Measurements from ENCODE around the gene GLI1.

GRCh38 chr12:57487055-57487596 is 27.5 kb downstream of the GLI1 start:
- TF ChIP-seq EZH2 (IDR thresholded peaks at IDR 0.05; ENCODE audit: borderline replicate concordance, low read depth, low read length, severe bottlenecking), result no peak
- no peak for TF ChIP-seq CTCF (IDR thresholded peaks at IDR 0.05; ENCODE audit: borderline replicate concordance, extremely low read depth, low read length, poor library complexity, severe bottlenecking)
